ENCODE results near the gene ZNF48. TPM values are rescaled to one million over a fixed set of nuclear protein-coding genes. Genes with fewer than 3 reads are reported as not detected.

The ZNF48 gene
- total RNA-seq, 1 donor: 10.9 TPM

DNA sequence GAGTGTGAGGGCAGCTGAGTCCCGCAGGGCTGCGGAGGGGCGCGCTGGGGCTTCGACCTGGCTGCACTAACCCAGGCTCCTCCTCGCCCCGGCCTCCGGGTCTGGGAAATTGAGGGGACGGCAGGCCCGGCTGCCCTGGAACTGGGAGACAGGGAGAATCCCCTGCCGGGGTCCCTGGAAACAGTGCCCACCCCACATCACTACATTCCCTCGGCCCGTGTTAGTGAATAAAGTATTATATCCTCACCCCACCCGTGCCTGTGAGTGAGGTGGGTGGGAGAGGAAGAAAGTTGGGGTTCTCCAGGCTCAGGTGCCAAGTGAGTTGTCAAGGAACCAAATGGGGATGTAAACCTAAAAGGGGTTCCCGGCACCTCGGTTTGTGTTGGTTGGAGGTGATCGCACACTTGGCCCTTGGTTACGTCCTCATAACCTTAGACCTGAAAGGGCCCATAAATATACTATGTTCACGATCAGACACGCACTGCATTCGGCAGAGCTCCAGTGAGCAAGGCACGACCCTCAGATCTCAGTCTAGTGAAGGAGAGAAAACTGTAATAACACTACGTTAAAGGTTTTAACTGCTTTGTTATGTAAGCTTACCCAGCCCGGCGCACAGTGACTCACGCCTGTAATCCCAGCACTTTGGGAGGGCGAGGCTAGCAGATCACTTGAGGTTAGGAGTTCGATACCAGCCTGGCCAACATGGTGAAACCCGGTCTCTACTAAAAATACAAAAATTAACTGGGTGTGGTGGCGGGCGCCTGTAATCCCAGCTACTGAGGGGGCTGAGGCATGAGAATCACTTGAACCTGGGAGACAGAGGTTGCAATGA lies 23.3 kb downstream of the ZNF48 start:
- no peak overlapping the region for H3K27ac ChIP-seq (ENCODE audit: low read depth, low read length)
- H2AFZ ChIP-seq (ENCODE audit: low read length): no peak overlapping the region
- TF ChIP-seq, protein P1, sequence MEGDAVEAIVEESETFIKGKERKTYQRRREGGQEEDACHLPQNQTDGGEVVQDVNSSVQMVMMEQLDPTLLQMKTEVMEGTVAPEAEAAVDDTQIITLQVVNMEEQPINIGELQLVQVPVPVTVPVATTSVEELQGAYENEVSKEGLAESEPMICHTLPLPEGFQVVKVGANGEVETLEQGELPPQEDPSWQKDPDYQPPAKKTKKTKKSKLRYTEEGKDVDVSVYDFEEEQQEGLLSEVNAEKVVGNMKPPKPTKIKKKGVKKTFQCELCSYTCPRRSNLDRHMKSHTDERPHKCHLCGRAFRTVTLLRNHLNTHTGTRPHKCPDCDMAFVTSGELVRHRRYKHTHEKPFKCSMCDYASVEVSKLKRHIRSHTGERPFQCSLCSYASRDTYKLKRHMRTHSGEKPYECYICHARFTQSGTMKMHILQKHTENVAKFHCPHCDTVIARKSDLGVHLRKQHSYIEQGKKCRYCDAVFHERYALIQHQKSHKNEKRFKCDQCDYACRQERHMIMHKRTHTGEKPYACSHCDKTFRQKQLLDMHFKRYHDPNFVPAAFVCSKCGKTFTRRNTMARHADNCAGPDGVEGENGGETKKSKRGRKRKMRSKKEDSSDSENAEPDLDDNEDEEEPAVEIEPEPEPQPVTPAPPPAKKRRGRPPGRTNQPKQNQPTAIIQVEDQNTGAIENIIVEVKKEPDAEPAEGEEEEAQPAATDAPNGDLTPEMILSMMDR (IDR thresholded peaks at IDR 0.05; ENCODE audit: extremely low read depth, low read depth, low read length): no peak
- peaks cover 17% of the 10 kb centered on the region for H3K36me3 ChIP-seq (ENCODE audit: insufficient read depth, low read length)
- H4K20me1 ChIP-seq (ENCODE audit: insufficient read depth, low read length): peaks cover 14% of the 10 kb centered on the region
- H3K9me3 ChIP-seq (ENCODE audit: low read depth, low read length): no peaks in the 10 kb centered on the region
- H3K4me1 ChIP-seq (ENCODE audit: insufficient read depth, low read length): no peaks in the 10 kb centered on the region
- H3K4me2 ChIP-seq (ENCODE audit: insufficient read depth, low read length): peak overlapping the region; percentile 81
- no peaks in the 10 kb centered on the region for H3K27me3 ChIP-seq (ENCODE audit: insufficient read depth, low read length)
- H3K79me2 ChIP-seq (ENCODE audit: insufficient read depth, low read length): peaks cover 3% of the 10 kb centered on the region
- no peak for DNase-seq (ENCODE audit: insufficient read length, low spot score, missing footprints)
- peak overlapping the region; percentile 78 for H3K4me3 ChIP-seq (ENCODE audit: insufficient read depth, low read length)

DNA sequence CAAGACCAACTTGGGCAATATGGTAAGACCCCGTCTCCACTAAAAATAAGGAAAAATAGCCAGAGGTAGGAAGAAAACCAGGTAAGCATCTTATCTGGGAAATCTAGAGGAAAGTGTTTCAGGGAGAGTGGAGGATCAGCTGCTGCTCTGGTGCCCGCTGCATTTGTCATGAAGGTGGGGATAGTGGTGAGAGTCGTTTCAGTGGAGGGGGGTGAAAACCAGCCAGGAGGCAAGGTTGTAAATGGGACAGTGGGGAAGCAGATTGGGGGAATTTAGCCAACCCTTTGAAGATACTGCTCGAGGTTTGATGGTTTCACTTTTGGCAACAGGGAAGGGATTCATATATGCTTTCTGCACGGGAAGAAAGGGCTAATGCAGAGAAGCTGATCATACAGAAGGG lies 25.8 kb downstream of the ZNF48 start:
- no peak for DNase-seq (ENCODE audit: insufficient read length, low spot score, missing footprints)
- no peaks in the 10 kb centered on the region for H3K9me3 ChIP-seq (ENCODE audit: low read depth, low read length)
- no peaks in the 10 kb centered on the region for H3K4me1 ChIP-seq (ENCODE audit: insufficient read depth, low read length)
- H3K27me3 ChIP-seq (ENCODE audit: insufficient read depth, low read length): no peaks in the 10 kb centered on the region
- no peak overlapping the region for H2AFZ ChIP-seq (ENCODE audit: low read length)
- no peak overlapping the region for H3K27ac ChIP-seq (ENCODE audit: low read depth, low read length)
- peaks cover 12% of the 10 kb centered on the region for H4K20me1 ChIP-seq (ENCODE audit: insufficient read depth, low read length)
- TF ChIP-seq, protein P1 (IDR thresholded peaks at IDR 0.05; ENCODE audit: extremely low read depth, low read depth, low read length): no peak
- H3K79me2 ChIP-seq (ENCODE audit: insufficient read depth, low read length): peaks cover 4% of the 10 kb centered on the region
- H3K4me3 ChIP-seq (ENCODE audit: insufficient read depth, low read length): no peak overlapping the region
- peaks cover 15% of the 10 kb centered on the region for H3K36me3 ChIP-seq (ENCODE audit: insufficient read depth, low read length)
- H3K4me2 ChIP-seq (ENCODE audit: insufficient read depth, low read length): no peak overlapping the region

DNA sequence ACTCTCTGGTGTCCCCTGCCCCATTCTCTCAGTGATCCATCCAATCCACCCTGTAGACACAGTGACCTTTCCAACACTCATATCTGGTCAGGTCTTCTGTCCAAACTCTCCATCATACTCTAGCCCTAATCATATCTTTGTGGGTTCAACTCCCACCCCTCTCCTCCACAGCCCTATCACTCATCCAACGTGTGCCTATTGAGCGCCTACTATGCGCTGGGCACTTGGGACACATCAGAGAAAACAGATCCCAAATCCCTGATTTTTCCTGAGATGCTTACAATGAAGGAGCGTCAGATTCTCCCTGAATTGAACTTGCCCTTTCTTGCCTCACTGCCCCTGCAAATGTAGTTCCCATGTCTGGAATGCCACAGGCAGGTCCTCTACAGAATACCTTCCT lies 32.8 kb downstream of the ZNF48 start:
- Histone ChIP-seq H3K79me2 (ENCODE audit: insufficient read depth, low read length) (peaks cover 23% of the 10 kb centered on the region), H3K4me3 (ENCODE audit: insufficient read depth, low read length) (no peak overlapping the region), H3K36me3 (ENCODE audit: insufficient read depth, low read length) (peaks cover 8% of the 10 kb centered on the region), H3K27ac (ENCODE audit: low read depth, low read length) (no peak overlapping the region), H3K4me2 (ENCODE audit: insufficient read depth, low read length) (no peak overlapping the region), H3K9me3 (ENCODE audit: low read depth, low read length) (no peaks in the 10 kb centered on the region), H3K4me1 (ENCODE audit: insufficient read depth, low read length) (peaks cover 20% of the 10 kb centered on the region), H3K27me3 (ENCODE audit: insufficient read depth, low read length) (no peaks in the 10 kb centered on the region), H4K20me1 (ENCODE audit: insufficient read depth, low read length) (no peaks in the 10 kb centered on the region), H2AFZ (ENCODE audit: low read length) (no peak overlapping the region)
- TF ChIP-seq, protein P1 (IDR thresholded peaks at IDR 0.05; ENCODE audit: extremely low read depth, low read depth, low read length): no peak
- no peak for DNase-seq (ENCODE audit: insufficient read length, low spot score, missing footprints)

DNA sequence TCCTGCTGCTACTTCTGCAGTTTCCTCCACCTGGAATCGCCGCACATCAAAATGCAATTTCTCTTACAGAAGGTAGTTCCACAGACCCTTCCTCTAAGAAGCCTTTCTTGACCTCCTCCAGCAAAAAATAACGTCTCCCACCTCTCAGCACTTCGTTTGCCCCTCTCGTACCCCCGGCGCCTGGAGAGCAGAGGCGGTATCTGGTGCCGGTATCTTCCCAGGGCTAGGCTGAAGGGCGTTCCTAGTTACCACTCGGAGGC lies 34.1 kb downstream of the ZNF48 start:
- Histone ChIP-seq H3K36me3 (ENCODE audit: insufficient read depth, low read length) (no peaks in the 10 kb centered on the region), H3K4me2 (ENCODE audit: insufficient read depth, low read length) (peak overlapping the region; percentile 99), H2AFZ (ENCODE audit: low read length) (peak overlapping the region; percentile 93), H3K4me1 (ENCODE audit: insufficient read depth, low read length) (peaks cover 20% of the 10 kb centered on the region), H4K20me1 (ENCODE audit: insufficient read depth, low read length) (no peaks in the 10 kb centered on the region), H3K27ac (ENCODE audit: low read depth, low read length) (peak overlapping the region; percentile 58), H3K27me3 (ENCODE audit: insufficient read depth, low read length) (no peaks in the 10 kb centered on the region), H3K4me3 (ENCODE audit: insufficient read depth, low read length) (peak overlapping the region; percentile 88), H3K9me3 (ENCODE audit: low read depth, low read length) (no peaks in the 10 kb centered on the region), H3K79me2 (ENCODE audit: insufficient read depth, low read length) (peaks cover 23% of the 10 kb centered on the region)
- TF ChIP-seq, protein P1 (IDR thresholded peaks at IDR 0.05; ENCODE audit: extremely low read depth, low read depth, low read length): no peak
- no peak for DNase-seq (ENCODE audit: insufficient read length, low spot score, missing footprints)

Measured in osteoblast (primary cell).